ENCODE measurements around the gene MGAT4C.

DNA sequence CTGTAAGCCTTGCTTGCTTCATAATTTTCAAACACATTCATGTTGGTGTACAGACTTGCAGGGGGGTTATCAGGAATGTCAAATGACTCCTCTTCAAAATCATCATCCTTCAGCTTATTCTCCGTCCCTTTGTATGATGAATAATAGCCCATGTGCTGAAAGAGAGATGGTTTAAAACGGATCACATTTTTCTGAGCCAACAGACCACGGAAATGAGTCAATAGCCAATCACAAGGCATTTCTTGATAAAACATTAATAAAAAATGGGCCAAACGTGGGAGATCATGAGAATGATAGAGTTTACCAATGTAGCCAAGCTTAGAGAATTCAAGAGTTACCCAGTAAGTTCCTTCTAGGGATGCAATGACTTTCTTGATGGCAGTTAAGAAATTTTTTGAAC lies 276.6 kb downstream of the MGAT4C start:
- TF ChIP-seq FOS (IDR thresholded peaks at IDR 0.05; ENCODE audit: borderline replicate concordance, insufficient read depth, low read length) = no peak
- no peak for TF ChIP-seq MYC (IDR thresholded peaks at IDR 0.05; ENCODE audit: low read depth, low read length)
- TF ChIP-seq, protein P1, sequence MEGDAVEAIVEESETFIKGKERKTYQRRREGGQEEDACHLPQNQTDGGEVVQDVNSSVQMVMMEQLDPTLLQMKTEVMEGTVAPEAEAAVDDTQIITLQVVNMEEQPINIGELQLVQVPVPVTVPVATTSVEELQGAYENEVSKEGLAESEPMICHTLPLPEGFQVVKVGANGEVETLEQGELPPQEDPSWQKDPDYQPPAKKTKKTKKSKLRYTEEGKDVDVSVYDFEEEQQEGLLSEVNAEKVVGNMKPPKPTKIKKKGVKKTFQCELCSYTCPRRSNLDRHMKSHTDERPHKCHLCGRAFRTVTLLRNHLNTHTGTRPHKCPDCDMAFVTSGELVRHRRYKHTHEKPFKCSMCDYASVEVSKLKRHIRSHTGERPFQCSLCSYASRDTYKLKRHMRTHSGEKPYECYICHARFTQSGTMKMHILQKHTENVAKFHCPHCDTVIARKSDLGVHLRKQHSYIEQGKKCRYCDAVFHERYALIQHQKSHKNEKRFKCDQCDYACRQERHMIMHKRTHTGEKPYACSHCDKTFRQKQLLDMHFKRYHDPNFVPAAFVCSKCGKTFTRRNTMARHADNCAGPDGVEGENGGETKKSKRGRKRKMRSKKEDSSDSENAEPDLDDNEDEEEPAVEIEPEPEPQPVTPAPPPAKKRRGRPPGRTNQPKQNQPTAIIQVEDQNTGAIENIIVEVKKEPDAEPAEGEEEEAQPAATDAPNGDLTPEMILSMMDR (IDR thresholded peaks at IDR 0.05; ENCODE audit: extremely low read depth in 1 of 2, insufficient read depth in 1 of 2, low read depth in 1 of 2, low read length in 2 of 2) = no peak
- TF ChIP-seq JUN (IDR thresholded peaks at IDR 0.05; ENCODE audit: borderline replicate concordance, insufficient read depth, insufficient read length, low read depth) = no peak
- TF ChIP-seq POLR2A (IDR thresholded peaks at IDR 0.05; ENCODE audit: low read depth, low read length) = no peak
- no peak for TF ChIP-seq POLR2AphosphoS5 (IDR thresholded peaks at IDR 0.05; ENCODE audit: insufficient read depth, low read depth, low read length)
- TF ChIP-seq, protein P2, sequence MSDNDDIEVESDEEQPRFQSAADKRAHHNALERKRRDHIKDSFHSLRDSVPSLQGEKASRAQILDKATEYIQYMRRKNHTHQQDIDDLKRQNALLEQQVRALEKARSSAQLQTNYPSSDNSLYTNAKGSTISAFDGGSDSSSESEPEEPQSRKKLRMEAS (IDR thresholded peaks at IDR 0.05; ENCODE audit: insufficient read depth, insufficient read length) = no peak
- TF ChIP-seq EZH2 (IDR thresholded peaks at IDR 0.05; ENCODE audit: borderline replicate concordance, low read depth, low read length, severe bottlenecking) = no peak
- TF ChIP-seq GATA2 (IDR thresholded peaks at IDR 0.05; ENCODE audit: insufficient read depth, insufficient read length, low read depth, low read length) = no peak

Data from endothelial cell of umbilical vein (primary cell).